ENCODE measurements around the gene NHLRC3.

- TF ChIP-seq POLR2AphosphoS5 (IDR thresholded peaks at IDR 0.05; ENCODE audit: low read depth, low read length): no peak
- no peak for TF ChIP-seq POU2F2 (IDR thresholded peaks at IDR 0.05; ENCODE audit: low read depth, low read length)
- no peak for TF ChIP-seq POLR2A (IDR thresholded peaks at IDR 0.05; ENCODE audit: low read depth, low read length)
- no peak for TF ChIP-seq TAF1 (IDR thresholded peaks at IDR 0.05; ENCODE audit: low read depth, low read length)
Observed at GRCh38 chr13:39035799-39036198, 2.5 kb upstream of the NHLRC3 start.
